Uterus (tissue), 2 donors: ENCODE results near the gene PAIP2B.
"Not testable (repeated sequence)": the region's sequence is repeated elsewhere in the genome, so short reads cannot be mapped to it uniquely, and the experiment has no call there.

Source experiments
- POLR2A ChIP-seq, 2 donors: fragments of 450-650 bp; IDR thresholded peaks; one replicate each; pipeline ENCODE4 v1.6.1; 2016; ENCODE audit warnings: antibody characterized with exemption in 2 of 2, mild to moderate bottlenecking in 1 of 2, moderate library complexity in 1 of 2
- TF ChIP-seq, protein P1 (sequence below), 4 experiments: fragments of 200-600 bp in 2 of 4; fragments of 450-650 bp in 2 of 4; sonication (generic) in 2 of 4; IDR thresholded peaks; one replicate each; pipeline ENCODE4 v1.5.1; 2016 to 2019; ENCODE audit warnings: antibody characterized with exemption in 4 of 4, mild to moderate bottlenecking in 2 of 4, moderate library complexity in 1 of 4

DNA sequence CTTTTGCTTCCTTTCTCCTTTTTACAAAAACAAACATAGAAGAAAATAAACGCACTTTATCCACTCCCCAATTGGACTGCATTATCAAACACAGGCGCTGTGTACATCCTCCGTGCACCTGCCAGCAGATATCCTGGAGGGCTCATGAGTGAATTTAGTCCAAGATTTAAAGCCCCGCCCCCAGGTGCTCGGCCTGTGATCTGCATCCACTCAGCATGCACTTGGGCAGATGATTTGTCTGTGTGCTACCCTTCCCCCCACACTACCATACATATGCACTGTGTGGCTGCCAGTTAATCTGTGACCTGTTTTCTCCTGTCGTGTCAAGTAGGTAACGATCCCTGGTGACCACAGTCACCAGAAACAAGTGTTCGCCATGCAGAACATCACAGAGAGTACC is 48.1 kb downstream of the PAIP2B start:
- TF ChIP-seq, protein P1, sequence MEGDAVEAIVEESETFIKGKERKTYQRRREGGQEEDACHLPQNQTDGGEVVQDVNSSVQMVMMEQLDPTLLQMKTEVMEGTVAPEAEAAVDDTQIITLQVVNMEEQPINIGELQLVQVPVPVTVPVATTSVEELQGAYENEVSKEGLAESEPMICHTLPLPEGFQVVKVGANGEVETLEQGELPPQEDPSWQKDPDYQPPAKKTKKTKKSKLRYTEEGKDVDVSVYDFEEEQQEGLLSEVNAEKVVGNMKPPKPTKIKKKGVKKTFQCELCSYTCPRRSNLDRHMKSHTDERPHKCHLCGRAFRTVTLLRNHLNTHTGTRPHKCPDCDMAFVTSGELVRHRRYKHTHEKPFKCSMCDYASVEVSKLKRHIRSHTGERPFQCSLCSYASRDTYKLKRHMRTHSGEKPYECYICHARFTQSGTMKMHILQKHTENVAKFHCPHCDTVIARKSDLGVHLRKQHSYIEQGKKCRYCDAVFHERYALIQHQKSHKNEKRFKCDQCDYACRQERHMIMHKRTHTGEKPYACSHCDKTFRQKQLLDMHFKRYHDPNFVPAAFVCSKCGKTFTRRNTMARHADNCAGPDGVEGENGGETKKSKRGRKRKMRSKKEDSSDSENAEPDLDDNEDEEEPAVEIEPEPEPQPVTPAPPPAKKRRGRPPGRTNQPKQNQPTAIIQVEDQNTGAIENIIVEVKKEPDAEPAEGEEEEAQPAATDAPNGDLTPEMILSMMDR (IDR thresholded peaks at IDR 0.05) = not testable (repeated sequence)
- TF ChIP-seq POLR2A (IDR thresholded peaks at IDR 0.05) = not testable (repeated sequence)
